Esophagus muscularis mucosa (tissue), 4 donors: ENCODE results near the gene DNAJC11.

ENCODE experiments used
- EP300 ChIP-seq: sonication (generic); formaldehyde crosslinking; IDR thresholded peaks from one replicate; pipeline ENCODE4 v1.6.1; 2017; ENCODE audit warnings: antibody characterized with exemption
- POLR2A ChIP-seq: fragments of 450-650 bp; IDR thresholded peaks from one replicate; pipeline ENCODE4 v1.6.1; 2017; ENCODE audit warnings: antibody characterized with exemption, moderate library complexity, mild to moderate bottlenecking, low read depth
- POLR2AphosphoS5 ChIP-seq, 2 donors: sonication (generic); formaldehyde crosslinking; IDR thresholded peaks; one replicate each; pipeline ENCODE4 v1.6.1; 2017; ENCODE audit warnings: antibody characterized with exemption in 2 of 2
- TF ChIP-seq, protein P1 (sequence below), 3 experiments: fragments of 200-600 bp in 2 of 3; fragments of 450-650 bp in 1 of 3; sonication (generic) in 2 of 3; IDR thresholded peaks; one replicate each; pipeline ENCODE4 v1.5.1; 2017 to 2019; ENCODE audit warnings: antibody characterized with exemption in 3 of 3, mild to moderate bottlenecking in 2 of 3, moderate library complexity in 1 of 3

DNA sequence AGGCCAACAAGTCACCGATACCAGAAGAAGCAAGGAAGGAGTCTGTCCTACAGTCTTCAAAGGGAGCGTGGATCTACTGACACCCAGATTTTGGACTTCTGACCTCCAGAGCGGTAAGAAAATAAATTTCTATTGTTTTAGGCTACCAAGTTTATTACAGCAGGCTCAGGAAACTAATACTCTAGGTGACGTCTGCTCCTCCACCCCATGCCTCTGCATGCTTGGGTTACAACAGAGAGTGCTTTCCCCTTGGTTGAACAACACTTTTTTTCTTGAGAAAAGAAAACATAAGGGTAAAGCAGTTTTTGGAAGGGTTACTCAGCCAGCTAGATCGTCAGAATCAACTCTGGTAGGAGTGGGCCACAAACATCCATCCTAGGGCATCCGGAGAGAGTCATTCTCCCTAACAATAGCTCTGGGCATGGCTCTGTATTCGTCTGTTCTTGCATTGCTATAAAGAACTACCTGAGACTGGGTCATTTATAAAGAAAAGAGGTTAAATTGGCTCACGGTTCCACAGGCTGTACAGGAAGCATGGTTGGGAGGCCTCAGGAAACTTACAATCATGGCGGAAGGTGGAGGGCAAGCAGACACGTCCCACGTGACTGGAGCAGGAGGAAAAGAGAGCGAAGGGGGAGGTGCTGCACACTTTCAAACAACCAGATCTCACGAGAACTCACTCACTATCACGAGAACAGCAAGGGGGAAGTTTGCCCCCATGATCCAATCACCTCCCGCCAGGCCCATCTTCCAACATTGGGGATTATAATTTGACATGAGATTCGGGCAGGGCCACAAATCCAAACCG is 22.2 kb upstream of the DNAJC11 start:
- TF ChIP-seq, protein P1, sequence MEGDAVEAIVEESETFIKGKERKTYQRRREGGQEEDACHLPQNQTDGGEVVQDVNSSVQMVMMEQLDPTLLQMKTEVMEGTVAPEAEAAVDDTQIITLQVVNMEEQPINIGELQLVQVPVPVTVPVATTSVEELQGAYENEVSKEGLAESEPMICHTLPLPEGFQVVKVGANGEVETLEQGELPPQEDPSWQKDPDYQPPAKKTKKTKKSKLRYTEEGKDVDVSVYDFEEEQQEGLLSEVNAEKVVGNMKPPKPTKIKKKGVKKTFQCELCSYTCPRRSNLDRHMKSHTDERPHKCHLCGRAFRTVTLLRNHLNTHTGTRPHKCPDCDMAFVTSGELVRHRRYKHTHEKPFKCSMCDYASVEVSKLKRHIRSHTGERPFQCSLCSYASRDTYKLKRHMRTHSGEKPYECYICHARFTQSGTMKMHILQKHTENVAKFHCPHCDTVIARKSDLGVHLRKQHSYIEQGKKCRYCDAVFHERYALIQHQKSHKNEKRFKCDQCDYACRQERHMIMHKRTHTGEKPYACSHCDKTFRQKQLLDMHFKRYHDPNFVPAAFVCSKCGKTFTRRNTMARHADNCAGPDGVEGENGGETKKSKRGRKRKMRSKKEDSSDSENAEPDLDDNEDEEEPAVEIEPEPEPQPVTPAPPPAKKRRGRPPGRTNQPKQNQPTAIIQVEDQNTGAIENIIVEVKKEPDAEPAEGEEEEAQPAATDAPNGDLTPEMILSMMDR (IDR thresholded peaks at IDR 0.05) = no peak
- TF ChIP-seq POLR2A = no peak
- TF ChIP-seq EP300 = no peak
- no peak for TF ChIP-seq POLR2AphosphoS5 (IDR thresholded peaks at IDR 0.05)
